ENCODE data around the gene PALMD. TPM values are rescaled to one million over a fixed set of nuclear protein-coding genes. Genes with fewer than 3 reads are reported as not detected.

Gene PALMD, protein sequence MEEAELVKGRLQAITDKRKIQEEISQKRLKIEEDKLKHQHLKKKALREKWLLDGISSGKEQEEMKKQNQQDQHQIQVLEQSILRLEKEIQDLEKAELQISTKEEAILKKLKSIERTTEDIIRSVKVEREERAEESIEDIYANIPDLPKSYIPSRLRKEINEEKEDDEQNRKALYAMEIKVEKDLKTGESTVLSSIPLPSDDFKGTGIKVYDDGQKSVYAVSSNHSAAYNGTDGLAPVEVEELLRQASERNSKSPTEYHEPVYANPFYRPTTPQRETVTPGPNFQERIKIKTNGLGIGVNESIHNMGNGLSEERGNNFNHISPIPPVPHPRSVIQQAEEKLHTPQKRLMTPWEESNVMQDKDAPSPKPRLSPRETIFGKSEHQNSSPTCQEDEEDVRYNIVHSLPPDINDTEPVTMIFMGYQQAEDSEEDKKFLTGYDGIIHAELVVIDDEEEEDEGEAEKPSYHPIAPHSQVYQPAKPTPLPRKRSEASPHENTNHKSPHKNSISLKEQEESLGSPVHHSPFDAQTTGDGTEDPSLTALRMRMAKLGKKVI
- total RNA-seq: 17.7 TPM

DNA sequence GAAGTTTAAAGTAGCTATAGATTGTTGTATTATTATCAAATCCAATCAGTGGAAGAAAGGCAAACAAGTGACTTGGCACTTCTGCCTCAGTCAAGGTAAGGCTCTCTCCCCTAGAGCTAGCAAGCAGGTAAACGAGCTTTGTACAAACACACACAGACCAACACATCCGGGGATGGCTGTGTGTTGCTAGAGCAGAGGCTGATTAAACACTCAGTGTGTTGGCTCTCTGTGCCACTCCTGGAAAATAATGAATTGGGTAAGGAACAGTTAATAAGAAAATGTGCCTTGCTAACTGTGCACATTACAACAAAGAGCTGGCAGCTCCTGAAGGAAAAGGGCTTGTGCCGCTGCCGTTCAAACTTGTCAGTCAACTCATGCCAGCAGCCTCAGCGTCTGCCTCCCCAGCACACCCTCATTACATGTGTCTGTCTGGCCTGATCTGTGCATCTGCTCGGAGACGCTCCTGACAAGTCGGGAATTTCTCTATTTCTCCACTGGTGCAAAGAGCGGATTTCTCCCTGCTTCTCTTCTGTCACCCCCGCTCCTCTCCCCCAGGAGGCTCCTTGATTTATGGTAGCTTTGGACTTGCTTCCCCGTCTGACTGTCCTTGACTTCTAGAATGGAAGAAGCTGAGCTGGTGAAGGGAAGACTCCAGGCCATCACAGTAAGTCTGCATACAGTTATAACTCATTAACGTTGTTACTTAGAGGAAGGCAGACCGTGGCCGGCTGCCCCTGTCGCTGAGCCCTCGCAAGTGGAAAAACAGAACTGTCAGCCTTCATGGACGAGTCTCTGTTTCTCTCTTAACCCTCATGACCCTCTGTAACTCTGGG lies at the start of gene PALMD:
PALMD (plus strand) TSS at position 415 of the 833 bp plus-strand sequence; CDS start at position 620, 205 bp downstream.
- ATAC-seq: peak; percentile 90

DNA sequence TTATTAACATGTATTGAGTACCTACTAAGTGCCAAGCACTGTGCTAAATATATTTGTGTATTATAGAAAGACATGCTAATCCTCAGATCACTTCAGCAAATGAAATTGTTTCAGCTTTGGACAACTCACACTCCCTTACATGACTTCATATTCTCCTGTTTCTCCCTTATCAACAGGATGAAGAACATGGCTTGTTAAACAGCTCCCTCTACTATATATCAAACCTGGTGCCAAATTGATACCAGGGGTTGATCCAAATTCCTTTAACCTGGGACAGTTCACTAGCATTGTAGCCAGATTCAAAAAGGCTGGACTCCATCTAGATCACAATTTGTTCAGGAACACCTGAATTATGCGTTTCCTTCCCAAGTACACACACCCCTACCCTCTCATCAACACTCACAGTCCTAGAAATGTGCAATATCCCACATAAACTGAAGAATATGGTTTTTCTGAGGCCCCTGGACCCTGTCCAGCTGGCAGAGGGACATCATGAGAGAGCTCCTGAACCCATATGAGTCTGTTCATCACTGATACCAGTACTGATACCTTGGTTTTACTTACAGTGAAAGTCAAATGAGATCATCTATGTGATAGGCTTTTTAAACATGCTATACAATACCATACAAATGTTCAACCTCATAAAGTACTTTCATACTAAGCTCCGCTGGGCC lies 47.0 kb upstream of the PALMD start:
- ATAC-seq: no peak

DNA sequence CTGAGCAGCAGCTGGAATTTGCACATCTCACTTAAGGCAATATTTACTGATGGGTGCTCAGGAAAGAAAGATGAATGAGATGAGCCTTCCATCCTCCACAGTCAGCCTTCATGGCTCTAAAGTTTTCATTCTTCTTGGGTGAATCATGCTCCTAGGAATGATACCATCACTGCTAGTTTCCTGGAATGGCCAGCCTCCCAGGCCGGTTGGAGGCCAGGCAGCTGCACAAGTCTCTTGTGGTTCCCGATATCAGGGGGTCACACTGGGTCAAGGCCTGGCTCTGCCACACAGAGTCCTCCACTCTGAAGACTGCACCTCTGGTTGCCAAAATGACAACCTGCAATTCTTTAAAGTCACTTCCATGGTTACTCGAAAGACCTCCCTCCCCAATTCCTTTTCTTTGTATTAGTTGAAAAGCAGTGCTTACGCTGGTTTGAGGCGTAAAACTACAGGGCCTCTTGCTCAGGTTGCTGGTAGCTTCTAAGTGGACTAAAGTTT lies 46.2 kb upstream of the PALMD start:
- ATAC-seq: no peak

DNA sequence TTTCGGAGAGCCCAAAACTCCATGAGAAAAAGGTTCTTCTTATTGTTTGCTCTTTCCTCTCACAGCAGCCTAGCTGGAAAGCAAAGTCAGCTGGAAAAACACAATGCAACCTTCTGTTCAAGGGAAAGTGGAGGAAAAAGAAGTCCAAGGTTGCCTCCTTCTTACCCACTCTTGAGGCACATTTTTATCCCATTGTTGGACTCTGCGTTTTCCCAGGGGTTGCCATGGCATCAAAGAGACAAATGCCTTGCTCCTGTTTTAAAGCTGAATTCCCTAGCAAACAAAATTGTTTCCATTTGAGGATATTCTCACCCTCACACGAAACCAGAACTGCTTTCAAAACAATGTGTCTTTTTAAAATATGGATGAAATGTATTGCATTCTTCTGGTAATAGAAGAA lies 45.1 kb upstream of the PALMD start:
- no peak for ATAC-seq

DNA sequence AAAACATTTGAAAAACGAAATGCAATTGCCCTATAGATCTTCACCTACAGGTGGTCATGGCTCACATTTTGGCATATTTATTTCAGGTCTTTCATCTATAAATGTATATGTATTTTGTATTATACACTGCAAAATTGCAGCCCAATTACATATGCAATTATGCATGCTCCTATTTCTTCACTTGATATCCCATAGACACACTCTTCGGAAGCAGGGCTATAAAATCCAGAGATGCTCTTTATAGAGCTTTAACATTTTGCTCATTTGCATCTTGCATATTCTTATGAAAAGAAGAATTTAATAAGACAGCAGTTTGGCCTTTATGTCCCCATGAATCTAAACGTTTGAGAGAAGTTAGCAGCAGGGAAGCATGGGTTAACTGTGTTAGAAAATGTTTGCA lies 44.7 kb upstream of the PALMD start:
- ATAC-seq: no peak

DNA sequence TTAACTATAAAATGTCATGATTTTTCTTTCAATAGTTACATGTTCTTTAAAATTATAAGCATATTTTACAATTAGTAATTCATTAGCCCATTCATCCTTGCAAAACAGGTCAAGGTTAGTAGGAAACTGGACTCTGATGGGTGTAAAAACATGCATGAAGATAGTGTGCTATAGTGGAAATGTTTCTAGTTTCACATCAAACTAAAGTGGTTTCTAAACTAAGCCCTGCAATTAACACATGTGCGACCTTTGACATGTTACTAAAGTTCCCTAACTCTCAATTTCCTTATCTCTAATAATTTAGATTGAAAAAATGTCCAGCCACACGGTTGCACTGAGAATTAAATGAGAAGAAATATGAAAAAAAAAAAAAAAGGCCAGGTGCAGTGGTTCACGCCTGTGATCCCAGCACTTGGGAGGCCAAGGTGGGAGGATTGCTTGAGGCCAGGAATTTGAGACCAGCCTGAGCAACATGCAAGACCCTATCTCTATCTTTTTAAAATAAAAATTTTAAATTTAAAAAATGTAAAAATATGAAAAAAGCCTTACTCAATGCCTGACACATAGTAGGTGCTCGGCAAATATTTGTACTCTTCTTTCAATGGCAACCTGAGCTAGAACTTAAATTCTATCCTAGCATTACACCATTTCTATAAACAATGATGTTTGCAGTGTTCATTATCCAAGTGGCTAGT lies 44.1 kb upstream of the PALMD start:
- ATAC-seq: no peak

DNA sequence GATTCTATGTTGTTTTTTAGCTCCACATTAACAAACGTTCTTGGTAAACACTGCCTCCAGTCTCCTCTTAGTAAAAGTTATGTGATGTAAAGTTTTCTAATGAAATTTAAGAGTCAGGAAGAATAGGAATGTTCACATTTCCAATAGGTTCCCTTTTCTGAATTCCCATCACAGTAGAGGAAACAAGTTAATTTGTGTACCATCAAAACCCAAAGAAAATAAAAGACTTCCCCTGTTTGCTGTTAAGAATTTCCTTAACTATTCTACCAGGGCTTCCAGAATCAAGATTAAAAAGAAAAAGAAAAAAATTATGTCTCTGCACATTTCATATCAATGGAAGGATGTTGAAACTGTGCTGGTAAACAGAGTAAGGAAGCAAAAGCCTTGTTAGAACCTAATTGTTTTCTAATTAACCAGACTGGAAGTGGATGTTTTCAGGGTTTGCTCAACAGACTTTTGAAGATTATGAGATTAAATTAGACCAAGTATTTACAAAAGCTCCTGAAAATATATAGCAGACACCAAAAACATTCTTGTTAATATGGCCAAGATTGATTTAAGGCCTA lies 43.4 kb upstream of the PALMD start:
- ATAC-seq: no peak

DNA sequence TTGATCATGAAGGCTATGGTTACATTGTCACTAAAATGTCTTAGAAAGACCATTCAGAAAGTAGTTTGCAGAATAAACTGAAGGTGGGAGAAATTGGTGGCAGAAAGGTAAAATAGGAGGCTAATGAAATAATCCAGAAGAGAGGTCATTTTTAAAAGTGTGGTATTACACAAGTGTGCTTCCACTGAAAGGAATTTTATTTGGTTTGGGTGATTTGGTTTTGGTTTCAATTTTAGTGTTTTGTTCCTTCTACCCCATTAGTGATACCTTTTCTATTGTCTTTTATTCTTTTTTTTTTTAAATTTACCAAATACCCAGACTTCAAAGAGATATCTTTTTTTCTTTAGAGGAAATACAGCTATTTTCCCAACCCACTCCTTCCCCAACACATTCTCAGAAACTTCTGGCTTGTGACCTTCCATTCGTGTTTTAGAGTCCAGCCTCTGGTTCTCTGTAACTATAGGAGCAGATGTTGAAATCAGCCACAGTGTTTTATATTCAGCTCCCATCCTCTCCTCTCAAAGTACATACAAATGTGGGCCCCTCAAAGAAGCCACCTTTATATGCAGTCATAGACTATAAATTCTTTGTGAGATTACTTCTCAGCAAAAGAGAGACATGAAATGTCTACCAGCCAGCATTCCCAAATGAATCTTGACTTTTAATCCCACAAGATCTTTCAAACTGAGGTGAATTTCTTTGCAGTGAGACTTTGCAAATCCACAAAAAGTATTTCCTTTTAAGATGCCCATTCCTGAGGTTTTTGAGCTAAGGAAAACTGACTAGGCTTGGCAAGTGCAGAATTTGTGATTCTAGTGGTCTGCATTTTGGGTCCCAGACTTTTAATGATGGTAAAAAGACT lies 42.0 kb upstream of the PALMD start:
- ATAC-seq: no peak

DNA sequence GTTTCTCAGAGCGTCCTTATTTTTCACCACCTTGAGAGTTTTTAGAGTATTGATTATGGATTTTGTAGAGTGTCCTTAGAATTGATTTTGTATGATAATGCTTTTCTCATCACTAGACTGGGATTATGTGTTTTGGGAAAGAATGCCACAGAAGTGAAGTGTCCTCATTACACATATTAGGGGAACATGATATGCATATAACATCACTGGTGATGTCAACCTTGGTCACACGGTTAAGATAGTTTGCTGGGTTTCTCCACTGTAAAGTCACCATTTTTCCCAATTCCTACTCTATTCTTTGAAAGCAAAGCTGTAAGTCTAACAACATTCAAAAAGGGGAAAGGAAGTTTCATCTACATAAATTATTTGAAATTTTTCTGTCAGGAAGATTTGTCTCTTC lies 39.6 kb upstream of the PALMD start:
- no peak for ATAC-seq

DNA sequence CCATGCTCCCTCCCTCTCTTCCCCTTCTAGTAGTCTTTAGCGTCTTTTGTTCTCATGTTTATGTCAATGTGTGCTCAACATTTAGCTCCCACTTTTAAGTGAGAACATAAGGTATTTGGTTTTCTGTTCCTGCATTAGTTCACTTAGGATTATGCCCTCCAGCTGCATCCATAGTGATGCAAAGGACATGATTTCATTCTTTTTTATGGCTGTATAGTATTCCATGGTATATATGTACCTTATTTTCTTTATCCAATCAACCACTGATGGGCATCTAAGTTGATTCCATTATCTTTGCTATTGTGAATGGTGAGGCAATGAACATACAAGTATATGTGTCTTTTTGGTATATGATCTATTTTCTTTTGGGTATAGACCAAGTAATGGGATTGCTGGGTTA lies 38.3 kb upstream of the PALMD start:
- no peak for ATAC-seq

DNA sequence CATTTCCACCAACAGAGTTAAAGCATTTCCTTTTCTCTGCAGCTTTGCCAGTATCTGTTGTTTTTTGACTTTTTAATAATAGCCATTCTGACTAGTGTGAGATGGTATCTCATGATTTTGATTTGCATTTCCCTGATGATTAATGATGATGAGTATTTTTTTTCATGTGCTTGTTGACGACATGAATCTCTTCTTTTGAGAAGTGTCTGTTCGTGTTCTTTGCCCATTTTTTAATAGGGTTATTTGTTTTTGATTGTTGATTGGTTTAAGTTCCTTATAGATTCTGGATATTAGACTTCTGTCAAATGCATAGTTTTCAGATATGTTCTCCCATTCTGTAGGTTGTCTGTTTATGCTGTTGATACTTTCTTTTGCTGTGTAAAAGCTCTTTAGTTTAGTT lies 37.9 kb upstream of the PALMD start:
- ATAC-seq: no peak

DNA sequence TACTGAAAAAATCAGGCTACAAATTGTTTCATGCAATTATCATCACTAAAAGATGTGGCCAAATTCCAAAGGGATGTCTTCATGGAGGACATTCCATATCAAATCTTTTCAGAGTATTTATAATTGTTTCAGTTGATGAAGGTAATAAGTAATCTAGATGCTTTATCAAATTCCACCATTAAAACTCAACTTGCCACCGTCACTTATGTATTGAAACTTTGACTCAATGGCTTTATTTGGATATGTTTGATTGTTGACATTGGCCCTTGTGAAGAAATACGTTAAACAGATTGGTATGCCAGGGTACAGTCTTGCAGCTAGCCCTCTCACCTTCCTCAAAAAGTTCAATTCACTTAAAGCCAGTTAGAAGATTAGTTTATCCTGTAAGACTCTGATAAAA lies 32.2 kb upstream of the PALMD start:
- no peak for ATAC-seq

DNA sequence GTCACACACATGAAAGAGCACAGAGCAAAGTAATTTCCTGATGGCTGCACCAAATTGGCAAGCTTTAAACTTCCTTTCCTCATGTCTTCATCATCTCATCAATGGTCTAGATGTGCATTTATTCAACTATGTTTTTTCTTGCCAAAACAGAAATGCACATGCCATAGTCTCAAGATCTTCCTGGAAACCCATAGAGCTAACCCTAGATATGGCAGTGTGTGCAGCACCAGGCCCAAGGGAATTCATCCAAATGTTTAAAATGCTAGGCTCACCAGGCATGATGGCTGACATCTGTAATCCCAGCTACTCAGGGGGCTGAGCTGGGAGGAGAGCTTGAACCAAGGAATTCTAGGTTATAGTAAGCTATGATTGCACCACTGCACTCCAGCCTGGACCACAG lies 31.2 kb upstream of the PALMD start:
- no peak for ATAC-seq

DNA sequence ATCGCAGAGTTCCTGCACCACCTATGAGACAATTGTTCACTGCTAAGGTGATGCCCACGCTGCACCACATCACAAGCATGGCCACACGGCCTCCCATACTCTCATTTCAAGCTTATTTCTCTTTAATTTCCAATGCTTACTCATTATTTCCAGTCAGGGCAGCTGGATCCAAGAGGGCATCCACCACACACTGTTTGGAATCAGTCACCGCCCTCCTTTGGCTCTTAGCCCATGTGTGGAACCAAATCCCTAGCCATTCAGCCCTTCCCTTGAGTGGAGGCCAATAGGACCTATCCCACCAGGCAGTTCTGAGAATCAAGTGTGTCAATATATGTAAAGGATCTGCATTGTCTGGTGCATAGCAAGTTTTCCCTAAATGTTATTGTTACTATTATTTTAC lies 26.3 kb upstream of the PALMD start:
- no peak for ATAC-seq

DNA sequence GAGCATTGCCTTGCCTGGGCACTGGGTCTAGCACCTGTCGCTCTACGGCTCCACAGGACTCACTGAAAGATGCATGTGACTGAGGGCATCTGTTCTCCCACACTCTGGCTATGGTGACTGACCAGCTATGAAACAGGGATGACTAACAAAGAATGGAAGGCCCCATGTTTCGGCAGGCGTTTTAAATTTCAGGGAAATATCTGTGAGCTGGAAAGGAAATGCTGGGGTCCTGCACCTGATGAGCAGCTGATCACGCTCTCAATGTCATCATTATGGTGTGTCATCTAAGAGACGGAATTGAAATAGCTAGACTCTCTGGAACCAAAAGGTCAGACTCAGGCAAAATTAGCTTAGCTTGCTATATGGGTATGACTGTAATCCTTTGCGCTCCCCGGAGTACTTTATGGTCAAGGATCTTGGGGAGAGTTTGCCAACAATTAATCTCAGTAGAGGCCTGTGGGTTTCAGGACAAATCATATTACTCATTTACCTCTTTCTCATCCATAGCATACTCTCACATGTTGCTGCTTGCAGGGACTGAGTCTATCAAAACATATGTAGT lies 24.5 kb upstream of the PALMD start:
- ATAC-seq: peak; percentile 95

DNA sequence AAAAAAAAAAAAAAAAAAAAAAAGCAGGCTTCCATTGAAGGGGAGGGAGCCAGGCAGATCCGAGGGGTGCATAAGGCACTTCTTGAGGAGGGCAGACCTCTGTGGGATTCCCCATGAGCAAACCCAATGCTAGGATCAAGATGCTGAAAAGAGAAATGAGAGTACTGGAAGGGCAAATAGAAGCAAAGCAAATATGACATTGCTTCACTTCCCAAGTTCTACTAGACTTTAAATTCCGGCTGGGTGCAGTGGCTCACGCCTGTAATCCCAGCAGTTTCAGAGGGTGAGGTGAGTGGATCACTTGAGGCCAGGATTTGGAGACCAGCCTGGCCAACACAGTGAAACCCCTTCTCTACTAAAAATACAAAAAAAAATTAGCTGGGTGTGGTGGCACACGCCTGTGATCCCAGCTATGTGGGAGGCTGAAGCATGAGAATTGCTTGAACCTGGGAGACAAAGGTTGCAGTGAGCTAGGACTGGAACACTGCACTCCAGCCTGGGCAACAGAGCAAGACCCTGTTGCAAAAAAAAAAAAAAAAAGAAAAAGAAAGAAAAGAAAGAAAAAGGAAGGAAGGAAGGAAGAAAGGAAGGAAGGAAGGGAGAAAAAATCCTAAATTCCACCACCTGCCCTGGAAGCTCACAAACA lies 23.1 kb upstream of the PALMD start:
- ATAC-seq: no peak

DNA sequence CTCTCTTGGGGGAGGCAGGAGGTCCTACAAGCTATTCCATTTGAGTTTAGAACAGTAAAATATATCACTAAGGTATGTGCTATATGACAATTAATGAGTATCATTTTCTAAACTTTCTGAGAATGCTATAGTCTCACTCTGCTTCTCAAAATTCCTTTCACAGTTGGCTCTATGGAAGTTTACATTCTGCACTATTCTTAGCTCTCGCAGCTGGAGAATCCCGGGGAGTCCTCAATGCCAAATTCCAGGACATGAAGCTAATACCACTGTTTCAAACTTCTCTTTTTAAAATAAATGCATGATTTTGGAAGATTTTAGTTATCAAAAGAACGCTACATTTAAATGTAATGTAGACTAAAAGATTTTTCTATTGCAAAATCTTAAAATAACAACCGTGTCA lies 22.4 kb upstream of the PALMD start:
- no peak for ATAC-seq

DNA sequence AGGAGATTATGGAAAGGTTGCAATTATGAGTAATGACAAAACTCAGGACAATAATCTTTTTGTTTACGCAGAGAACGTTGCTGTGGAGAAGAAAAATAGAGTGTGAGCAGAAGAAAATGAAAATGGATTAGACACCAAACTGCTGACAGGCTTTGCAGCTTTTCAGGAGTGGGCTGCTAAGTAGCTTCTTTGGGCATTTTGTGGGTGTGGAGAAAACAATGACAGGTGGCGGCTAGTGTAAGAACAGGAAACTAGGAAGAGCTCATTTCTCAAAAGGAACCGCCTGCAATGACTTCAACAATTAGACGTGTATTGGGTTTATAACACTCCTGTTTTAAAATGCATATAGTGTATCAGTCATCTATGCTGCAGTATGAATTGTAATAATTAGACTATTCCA lies 18.3 kb upstream of the PALMD start:
- ATAC-seq: peak; percentile 77

DNA sequence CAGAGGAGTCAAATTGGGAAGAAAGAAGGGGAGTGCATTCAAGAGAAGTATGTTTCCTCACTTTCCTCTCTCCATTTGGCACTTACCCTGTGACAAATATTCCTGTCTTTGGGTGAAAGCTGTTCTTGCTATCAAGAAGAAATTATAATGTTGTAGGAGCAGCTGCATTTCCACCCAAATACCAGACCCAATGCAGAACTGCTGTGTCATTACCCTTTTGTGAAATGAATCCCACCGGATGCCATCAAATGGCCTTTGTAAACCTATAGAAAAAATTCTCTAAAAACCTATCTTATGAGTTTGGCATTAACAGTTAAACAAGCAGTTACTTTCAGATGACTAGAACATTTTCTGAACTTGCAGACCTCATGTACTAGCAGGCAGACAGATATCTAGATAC lies 16.7 kb upstream of the PALMD start:
- no peak for ATAC-seq

All from esophagus mucosa (tissue), 1 donor.